Endothelial cell (in vitro differentiated cells): Measurements from ENCODE around the gene PPP1R9A. TPM values are rescaled to one million over a fixed set of nuclear protein-coding genes. Genes with fewer than 3 reads are reported as not detected.

Experiments used
- DNase-seq: peaks from one replicate; pipeline ENCODE4 v3.0.0; 2021; ENCODE audit warnings: low spot score
- H3K27ac Mint-ChIP-seq: one replicate; pipeline ENCODE4 v1.8.0; 2021; ENCODE audit warnings: mixed read lengths, inconsistent platforms; ENCODE audit not compliant: unreplicated experiment
- H3K27me3 Mint-ChIP-seq: one replicate; pipeline ENCODE4 v1.8.0; 2021; ENCODE audit warnings: mild to moderate bottlenecking, moderate library complexity, mixed read lengths, inconsistent platforms; ENCODE audit not compliant: unreplicated experiment
- H3K36me3 Mint-ChIP-seq: one replicate; pipeline ENCODE4 v1.8.0; 2021; ENCODE audit warnings: mild to moderate bottlenecking, low read depth, mixed read lengths, inconsistent platforms; ENCODE audit not compliant: unreplicated experiment
- H3K4me1 Mint-ChIP-seq: one replicate; pipeline ENCODE4 v1.8.0; 2021; ENCODE audit warnings: mild to moderate bottlenecking, mixed read lengths, inconsistent platforms; ENCODE audit not compliant: unreplicated experiment
- H3K4me3 Mint-ChIP-seq: one replicate; pipeline ENCODE4 v1.8.0; 2021; ENCODE audit warnings: mild to moderate bottlenecking, mixed read lengths, inconsistent platforms; ENCODE audit not compliant: unreplicated experiment
- H3K9me3 Mint-ChIP-seq: one replicate; pipeline ENCODE4 v1.8.0; 2021; ENCODE audit warnings: mixed read lengths, inconsistent platforms; ENCODE audit not compliant: unreplicated experiment
- CTCF ChIP-seq: fragments of 200-600 bp; sonication (generic); IDR thresholded peaks from one replicate; pipeline ENCODE4 v1.5.0; 2021; ENCODE audit warnings: antibody characterized with exemption; ENCODE audit not compliant: unreplicated experiment
- total RNA-seq: library from RNA; stranded (reverse); fragmentation: NEBNext Ultra II Directional; extraction: Animal tissue kit (Norgen Biotek cat#: 25700); gene quantifications from one replicate; pipeline ENCODE4 v1.2.1, GENCODE V29; 2021; ENCODE audit not compliant: unreplicated experiment

PPP1R9A gene
- total RNA-seq, 1 donor from 2014 or later: 22.2 TPM

- no peaks in the 10 kb centered on the region for H3K27me3 Mint-ChIP-seq
- H3K9me3 Mint-ChIP-seq: no peaks in the 10 kb centered on the region
- H3K4me3 Mint-ChIP-seq: no peak overlapping the region
- TF ChIP-seq CTCF: no peak
- H3K36me3 Mint-ChIP-seq: no peaks in the 10 kb centered on the region
- no peak overlapping the region for H3K27ac Mint-ChIP-seq
- no peaks in the 10 kb centered on the region for H3K4me1 Mint-ChIP-seq
- DNase-seq: no peak
Measured at GRCh38 chr7:95261895-95262415, 354.6 kb downstream of the PPP1R9A start.

DNA sequence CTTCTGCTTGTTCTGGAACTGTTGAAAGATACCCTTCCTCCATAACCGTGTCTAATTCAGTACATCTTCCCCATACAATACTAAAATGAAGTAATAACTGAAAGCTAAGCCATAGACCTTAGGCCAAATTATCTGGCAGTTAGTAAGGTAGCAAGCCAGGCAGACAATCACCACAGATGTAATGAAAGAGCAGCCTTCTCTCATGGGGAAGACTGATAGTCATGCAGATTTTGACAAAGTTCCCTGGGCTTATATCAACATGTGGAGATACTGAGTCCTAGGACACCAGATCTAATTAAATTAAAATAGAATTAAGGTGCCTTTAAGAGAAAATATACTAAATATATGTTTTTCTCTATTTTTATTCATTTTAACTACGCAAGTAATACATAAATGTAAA lies 355.5 kb downstream of the PPP1R9A start:
- Mint-ChIP-seq H3K4me1 (no peaks in the 10 kb centered on the region), H3K4me3 (no peak overlapping the region), H3K27ac (no peak overlapping the region), H3K9me3 (no peaks in the 10 kb centered on the region), H3K36me3 (no peaks in the 10 kb centered on the region), H3K27me3 (no peaks in the 10 kb centered on the region)
- DNase-seq: no peak
- no peak for TF ChIP-seq CTCF

GRCh38 chr7:95263785-95264362 lies 356.5 kb downstream of the PPP1R9A start:
- no peak for DNase-seq
- Mint-ChIP-seq H3K36me3 (no peaks in the 10 kb centered on the region), H3K4me1 (no peaks in the 10 kb centered on the region), H3K9me3 (no peaks in the 10 kb centered on the region), H3K27me3 (no peaks in the 10 kb centered on the region), H3K4me3 (no peak overlapping the region), H3K27ac (no peak overlapping the region)
- no peak for TF ChIP-seq CTCF

DNA sequence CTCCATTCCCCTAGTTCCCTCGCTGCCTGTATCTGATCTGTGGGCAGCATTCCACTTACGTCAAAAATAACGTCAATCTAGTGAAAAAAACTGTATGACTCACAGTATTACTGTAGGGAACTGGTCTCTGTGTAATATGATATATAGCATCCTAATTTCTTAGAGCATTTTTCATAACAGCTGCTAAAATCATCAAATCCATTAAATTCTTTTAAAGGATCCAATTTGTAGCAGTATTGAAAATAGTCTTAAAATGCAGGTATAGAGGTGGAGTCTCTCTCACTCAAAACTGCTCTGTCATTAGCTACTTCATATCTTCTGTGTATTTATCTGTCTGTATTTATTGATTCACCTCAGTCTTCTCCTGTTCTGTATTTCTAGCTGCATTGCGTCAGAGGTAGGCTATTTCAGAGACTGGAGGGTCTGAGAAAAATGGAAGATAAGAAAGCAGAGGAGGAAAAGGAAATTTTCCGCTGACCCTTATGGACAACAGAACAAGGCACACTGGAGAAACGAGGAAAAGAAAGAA lies 357.0 kb downstream of the PPP1R9A start:
- no peak for TF ChIP-seq CTCF
- Mint-ChIP-seq H3K4me3 (no peak overlapping the region), H3K27me3 (no peaks in the 10 kb centered on the region), H3K4me1 (no peaks in the 10 kb centered on the region), H3K36me3 (no peaks in the 10 kb centered on the region), H3K27ac (no peak overlapping the region), H3K9me3 (no peaks in the 10 kb centered on the region)
- no peak for DNase-seq

DNA sequence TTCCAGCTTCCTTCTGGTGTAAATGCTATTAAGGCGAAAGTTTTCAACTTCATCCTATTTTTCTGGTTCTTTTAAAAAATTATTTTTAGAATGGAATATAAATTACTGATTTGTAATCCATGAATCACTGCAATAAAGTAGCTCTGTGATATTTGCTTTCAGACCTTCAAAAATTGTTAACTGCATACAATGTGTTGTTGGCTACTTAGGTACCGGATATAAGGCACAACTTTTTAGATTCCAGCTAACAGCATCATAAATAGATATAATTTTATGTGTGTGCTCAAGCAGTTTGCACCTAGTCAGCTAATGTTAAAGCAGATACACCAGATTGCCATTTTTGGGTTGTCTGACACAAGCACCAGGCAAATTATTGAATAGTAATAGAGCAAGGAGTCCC lies 358.2 kb downstream of the PPP1R9A start:
- no peaks in the 10 kb centered on the region for H3K27me3 Mint-ChIP-seq
- H3K27ac Mint-ChIP-seq: no peak overlapping the region
- no peaks in the 10 kb centered on the region for H3K36me3 Mint-ChIP-seq
- H3K9me3 Mint-ChIP-seq: no peaks in the 10 kb centered on the region
- H3K4me3 Mint-ChIP-seq: no peak overlapping the region
- no peak for DNase-seq
- H3K4me1 Mint-ChIP-seq: no peaks in the 10 kb centered on the region
- TF ChIP-seq CTCF: no peak
